HPDE6-E6E7 (cell line): ENCODE measurements around the gene ABHD1.
"Not testable (repeated sequence)": the region's sequence is repeated elsewhere in the genome, so short reads cannot be mapped to it uniquely, and the experiment has no call there.

Source experiments
- DNase-seq: peaks from one replicate; pipeline ENCODE4 v3.0.0; 2011; ENCODE audit warnings: missing footprints; ENCODE audit errors: extremely low spot score

The ABHD1 gene

GRCh38 chr2:27109083-27109482 is 14.5 kb upstream of the ABHD1 start:
- DNase-seq: no peak

DNA sequence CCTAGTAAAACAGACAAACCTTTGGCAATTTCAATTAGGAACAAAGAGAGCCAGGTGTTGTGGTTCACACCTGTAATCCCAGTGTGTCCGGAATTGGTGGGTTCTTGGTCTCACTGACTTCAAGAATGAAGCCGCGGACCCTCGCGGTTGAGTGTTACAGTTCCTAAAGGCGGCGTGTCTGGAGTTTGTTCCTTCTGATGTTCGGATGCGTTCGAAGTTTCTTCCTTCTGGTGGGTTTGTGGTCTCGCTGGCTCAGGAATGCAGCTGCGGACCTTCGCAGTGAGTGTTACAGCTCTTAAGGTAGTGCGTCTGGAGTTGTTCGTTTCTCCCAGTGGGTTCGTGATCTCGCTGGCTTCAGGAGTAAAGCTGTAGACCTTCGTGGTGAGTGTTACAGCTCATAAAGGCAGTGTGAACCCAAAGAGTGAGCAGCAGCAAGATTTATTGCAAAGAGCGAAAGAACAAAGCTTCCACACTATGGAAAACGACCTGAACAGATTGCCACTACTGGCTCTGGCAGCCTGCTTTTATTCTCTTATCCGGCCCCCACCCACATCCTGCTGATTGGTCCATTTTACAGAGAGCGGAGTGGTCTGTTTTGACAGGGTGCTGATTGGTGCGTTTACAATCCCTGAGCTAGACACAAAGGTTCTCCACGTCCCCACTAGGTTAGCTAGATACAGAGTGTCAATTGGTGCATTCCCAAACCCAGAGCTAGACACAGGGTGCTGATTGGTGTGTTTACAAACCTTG is 12.8 kb upstream of the ABHD1 start:
- not testable (repeated sequence) for DNase-seq

DNA sequence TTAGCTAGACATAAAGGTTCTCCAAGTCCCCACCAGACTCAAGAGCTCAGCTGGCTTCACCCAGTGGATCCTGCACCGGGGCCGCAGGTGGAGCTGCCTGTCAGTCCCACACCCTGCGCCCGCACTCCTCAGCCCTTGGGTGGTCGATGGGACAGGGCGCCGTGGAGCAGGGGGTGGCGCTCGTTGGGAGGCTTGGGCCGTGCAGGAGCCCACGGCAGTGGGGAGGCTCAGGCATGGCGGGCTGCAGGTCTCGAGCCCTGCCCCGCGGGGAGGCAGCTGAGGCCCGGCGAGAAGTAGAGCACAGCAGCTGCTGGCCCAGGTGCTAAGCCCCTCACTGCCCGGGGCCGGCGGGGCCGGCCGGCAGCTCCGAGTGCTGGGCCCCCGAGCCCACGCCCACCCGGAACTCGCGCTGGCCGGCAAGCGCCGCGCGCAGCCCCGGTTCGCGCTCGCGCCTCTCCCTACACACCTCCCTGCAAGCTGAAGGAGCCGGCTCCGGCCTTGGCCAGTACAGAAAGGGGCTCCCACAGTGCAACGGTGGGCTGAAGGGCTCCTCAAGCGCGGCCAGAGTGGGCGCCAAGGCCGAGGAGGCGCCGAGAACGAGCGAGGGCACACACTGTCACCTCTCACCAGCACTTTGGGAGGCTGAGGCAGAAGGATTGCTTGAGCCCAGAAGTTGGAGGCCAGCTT is 12.1 kb upstream of the ABHD1 start:
- DNase-seq: not testable (repeated sequence)

DNA sequence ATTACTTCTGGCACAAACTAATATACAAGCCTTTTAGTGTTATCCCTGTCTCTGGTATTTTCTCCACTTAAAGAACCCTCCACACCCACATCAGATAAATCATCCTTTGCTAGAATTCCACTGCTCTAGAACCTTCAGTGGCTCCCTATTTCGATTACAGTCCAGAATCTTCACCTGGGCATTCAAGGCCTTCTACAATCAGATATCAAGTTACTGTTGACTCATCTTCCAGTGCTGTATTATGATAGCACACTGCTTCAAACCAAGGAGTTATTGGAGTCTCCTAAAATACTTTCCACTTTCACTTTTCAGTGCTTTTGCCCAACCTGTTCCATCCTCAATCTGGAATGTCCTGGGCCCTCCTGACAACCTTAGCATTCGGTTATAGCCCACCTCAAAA is 8.1 kb upstream of the ABHD1 start:
- no peak for DNase-seq

DNA sequence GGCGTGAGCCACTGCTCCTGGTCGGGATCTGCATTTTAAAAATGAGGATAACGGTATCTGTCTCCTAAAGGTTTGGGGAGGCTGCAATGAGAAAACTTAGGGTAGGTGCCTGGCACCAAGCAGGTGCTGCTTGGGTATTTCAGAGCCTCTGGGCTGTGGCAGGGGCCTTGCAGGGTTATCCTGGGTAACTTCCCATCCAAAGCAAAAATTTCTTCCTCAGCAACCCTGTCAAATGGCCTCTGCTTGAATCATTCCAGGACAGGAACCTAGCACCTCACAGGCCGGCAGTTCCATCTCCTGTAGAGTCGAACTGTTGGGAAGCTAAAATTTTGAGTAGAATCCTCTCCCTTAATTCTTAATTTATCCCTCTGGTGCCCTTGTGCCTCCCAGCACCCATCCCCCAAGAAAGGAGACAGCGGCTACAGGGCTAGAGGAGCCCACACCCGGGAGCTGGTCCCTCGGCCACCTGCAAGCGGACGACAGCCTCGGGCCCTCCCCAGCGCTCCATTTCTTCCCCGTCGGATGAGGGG is 5.6 kb upstream of the ABHD1 start:
- no peak for DNase-seq

GRCh38 chr2:27118525-27119329 is 4.9 kb upstream of the ABHD1 start, which contains the start of gene CGREF1:
TSS of gene CGREF1 (minus strand) at chr2:27119128. CDS start at chr2:27104366, 14,762 bp downstream.
- DNase-seq: no peak

DNA sequence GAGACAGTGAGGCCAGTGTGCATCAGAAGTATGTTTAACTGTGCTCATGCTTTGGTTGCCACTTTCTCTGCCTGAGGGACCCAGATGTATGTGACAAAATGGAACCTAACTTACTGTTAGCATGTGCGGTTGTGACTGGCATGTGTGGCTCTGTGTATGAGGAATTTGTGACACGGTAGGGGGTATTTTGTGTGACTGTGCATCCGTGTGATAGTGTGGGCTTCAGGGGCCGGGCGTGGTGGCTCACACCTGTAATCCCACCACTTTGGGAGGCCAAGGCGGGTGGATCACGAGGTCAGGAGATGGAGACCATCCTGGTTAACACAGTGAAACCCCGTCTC is 4.3 kb upstream of the ABHD1 start:
- not testable (repeated sequence) for DNase-seq

GRCh38 chr2:27121906-27122305 is 1.7 kb upstream of the ABHD1 start:
- no peak for DNase-seq

DNA sequence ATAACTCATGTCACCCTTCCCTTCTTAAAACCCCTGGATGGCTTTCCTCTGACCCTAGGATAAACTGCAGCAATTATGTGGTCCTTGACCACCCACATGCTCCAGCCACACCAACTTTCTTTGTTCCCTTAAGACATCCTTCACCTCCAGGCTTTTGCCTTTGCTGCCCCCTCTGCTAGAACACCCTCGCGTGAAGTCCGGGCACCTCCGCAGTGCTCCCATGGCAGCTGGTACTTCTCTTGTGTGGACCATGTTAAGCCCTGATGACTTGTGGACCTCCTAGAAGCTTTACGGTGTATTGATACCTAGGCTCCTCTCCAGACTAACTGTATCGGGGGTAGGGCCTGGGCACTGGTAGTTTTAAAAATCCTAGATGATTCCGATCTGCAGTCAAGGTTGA is 824 bp upstream of the ABHD1 start:
- no peak for DNase-seq

DNA sequence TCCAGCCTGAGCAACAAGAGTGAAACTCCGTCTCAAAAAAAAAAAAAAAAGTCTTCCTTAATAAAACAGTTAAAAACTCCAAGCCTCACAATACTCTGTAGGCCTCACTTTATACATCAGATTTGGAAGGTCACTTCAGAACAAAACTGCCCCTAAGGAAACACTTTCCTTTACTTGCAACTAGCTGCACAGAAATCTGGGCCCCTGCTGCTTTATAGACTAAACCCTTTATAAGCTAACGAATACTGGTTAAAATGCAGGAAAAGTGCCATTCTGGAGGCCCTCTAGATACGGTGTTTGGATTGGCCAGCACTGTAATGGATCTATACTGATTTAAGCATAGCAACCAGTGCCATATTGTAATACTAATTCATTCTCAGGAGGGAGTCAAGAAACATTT is 1.5 kb downstream of the ABHD1 start:
- no peak for DNase-seq

- DNase-seq: no peak
These were observed 2.7 kb downstream of the ABHD1 start for GRCh38 chr2:27126252-27126710.

DNA sequence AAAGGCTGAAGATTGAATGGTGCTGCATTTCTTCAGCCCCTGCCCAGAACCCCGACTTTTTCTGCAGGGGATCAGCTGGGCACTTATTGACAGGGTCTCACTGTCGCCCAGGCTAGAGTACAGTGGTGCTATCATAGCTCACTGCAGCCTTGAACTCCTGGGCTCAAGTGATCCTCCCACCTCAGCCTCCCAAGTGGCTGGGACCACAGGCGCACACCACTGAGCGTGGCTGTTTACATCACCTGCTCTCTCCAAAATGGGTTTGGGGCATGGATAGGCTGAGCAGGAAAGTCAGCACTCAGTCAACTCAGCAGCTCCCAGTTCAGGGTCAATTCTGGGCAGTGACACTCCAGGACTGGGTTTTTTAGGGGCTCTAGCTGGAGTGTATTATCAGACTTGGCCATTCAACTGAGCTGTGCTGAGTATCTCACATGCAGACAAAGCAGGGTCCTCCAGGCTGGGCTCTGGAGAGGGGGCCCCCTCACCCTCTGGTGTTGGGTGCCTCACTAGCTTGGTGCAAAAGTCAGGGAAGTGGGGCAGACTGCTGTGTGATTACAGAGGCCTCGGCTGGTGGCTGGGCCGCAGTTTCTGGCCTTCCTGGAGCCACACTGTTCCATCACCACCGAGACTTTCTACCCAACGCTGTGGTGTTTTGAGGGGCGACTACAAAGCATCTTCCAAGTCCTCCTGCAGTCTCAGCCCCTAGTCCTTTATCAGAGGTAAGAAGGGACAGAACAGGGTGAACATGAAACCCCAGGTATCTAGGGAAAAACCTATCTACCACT is 4.5 kb downstream of the ABHD1 start:
- no peak for DNase-seq

DNA sequence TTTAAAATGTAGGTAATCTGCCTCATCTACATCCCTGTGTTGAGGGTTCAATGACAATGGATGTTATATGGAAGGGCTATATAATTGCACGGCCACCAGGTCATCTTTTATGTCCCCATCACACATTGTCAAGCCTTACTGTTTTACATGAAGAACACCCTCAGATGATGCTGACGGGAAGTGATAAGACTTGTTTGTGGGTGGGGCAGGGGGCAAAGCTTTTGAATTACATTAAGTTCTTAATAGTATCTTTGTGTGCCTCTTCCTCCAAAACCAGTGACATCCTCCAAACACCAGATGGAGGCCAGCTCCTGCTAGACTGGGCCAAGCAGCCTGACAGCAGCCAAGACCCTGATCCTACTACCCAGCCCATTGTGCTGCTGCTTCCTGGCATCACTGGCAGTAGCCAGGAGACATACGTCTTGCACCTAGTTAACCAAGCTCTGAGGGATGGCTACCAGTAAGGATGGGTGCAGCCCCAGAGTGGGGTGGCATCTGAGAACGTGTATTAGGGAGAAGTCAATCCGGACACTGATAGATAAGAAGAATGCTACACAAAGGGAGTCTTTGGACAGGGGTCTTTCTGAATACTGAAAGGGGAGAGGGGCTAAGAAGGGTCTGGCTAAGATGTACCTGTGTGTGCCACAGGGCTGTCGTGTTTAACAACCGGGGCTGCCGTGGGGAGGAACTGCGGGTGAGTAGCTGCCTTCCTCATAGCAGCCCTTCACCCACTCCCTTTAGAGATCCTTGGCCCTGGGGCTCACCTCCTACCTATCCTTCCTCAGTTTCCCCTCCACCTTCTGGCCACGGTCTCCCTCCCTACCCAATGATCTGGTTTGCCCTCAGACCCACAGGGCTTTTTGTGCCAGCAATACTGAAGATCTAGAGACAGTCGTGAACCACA is 5.3 kb downstream of the ABHD1 start:
- DNase-seq: no peak

DNA sequence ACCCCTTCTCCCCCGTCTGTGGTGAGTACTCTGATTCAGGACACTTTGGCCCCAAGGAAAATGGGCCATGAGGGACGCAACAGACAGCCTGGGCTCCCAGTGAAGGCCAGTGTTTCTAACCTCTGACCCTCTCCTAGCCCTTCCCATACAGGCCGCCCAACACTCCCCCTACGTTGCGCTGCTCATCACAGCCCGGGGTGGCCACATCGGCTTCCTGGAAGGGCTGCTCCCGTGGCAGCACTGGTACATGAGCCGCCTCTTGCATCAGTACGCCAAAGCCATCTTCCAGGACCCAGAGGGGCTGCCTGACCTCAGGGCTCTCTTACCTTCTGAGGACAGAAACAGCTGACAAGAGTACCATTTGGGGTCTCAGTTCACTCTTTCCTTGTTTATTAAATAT is 6.8 kb downstream of the ABHD1 start:
- DNase-seq: no peak

DNA sequence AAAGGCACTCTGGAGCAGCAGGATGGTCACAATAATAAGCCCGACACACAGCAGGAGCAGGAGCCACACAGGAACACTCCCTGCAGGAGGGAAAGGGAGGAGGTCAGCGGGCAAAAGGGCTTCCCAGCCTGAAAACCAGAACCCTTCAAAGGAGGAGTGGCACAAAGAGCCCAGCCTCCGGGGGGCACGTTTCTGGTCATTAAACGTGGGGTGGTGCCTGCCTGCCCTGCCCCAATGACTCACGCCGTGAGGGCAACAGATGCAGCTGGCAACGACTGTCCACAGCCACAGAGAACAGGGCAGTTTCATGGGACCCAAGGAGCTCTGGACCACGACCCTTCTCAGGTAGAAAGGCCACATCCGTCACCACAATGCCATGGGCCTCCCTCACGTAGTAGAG is 7.8 kb downstream of the ABHD1 start:
- no peak for DNase-seq

DNA sequence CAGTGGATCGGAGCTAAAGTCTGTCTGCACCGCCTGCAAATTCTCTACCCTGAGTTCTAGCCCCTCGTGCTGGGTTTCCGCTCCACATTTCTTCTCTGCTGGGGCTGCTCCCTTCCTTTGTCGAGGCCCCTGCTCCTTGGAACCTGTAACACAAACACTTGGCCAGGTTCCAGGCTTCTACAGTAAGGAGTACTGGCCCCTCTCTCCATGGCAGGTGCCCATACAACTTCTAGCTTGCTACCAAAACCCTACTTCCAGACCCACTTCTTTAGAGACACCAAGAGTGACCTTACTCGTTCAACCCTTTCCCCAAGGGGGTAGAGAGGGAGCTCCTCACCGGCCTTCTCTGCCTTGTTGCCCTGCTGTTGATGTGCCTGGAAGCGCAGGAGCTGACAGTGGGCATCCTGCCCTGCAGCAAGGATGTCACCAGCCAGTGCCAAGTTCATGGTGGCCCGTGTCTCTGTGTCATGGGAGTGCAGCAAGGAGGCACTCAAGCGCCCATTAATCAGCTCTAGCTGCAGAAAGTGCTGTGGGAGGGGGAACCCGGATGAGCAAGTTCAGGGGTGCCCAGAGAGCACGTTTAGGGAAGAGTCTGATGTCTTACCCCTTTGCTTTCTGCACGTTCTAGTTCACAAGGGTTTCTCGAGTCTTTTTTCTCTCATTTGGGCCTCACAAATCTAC is 9.7 kb downstream of the ABHD1 start:
- no peak for DNase-seq

- DNase-seq: peak; percentile 99
These were observed 10.5 kb downstream of the ABHD1 start, which contains the start of gene PREB for GRCh38 chr2:27133905-27134780. TSS of gene PREB (minus strand) at chr2:27134636. CDS start at chr2:27134421, 215 bp downstream.

DNA sequence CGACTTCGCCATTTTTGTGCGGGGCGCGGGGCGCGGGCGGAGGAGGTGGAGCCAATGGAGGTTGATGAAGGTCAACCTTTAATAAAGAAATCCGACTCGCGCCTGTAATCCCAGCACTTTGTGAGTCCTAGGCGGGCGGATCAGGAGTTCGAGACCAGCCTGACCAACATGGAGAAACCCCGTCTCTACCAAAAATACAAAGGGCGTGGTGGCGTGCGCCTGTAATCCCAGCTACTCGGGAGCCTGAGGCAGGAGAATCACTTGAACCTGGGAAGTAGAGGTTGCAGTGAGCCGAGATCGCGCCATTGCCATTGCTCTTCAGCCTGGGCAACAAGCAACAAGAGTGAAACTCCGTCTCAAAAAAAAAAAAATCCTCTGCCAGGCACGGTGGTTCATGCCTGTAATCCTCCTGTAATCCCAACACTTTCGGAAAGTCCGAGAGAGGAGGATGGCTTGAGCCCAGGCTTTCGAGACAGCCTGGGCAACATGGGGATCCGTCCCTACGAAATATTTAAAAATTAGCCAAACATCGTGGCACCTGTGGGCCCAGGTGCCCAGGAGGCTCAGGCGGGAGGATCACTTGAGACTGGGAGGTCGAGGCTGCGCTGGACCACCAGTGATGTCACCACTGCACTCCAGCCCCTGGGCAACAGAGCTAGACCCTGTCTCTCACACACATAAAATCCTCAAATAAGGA is 11.3 kb downstream of the ABHD1 start:
- DNase-seq: no peak
